Lower leg skin (tissue), 3 donors: ENCODE measurements around the gene FGFRL1.

Experiments
- CTCF ChIP-seq, 3 donors: fragments of 450-650 bp; IDR thresholded peaks; one replicate each; pipeline ENCODE4 v1.5.1; 2016; ENCODE audit warnings: antibody characterized with exemption in 3 of 3, mild to moderate bottlenecking in 3 of 3, moderate library complexity in 2 of 3
- POLR2A ChIP-seq, 2 donors: fragments of 450-650 bp; IDR thresholded peaks; one replicate each; pipeline ENCODE4 v1.6.1; 2016 to 2017; ENCODE audit warnings: antibody characterized with exemption in 2 of 2, mild to moderate bottlenecking in 1 of 2, moderate library complexity in 1 of 2

- TF ChIP-seq CTCF (IDR thresholded peaks at IDR 0.05) = no peak
- TF ChIP-seq POLR2A (IDR thresholded peaks at IDR 0.05) = no peak
Measured at GRCh38 chr4:1031956-1032795, 20.8 kb downstream of the FGFRL1 start.
